GM21825 (cell line): ENCODE results near the gene PKN2.
"Not testable (repeated sequence)": the region's sequence is repeated elsewhere in the genome, so short reads cannot be mapped to it uniquely, and the experiment has no call there.

Experiments
- ATAC-seq: cut with Tn5 transposase; IDR thresholded peaks from one replicate; pipeline ENCODE4 v1.9.1; 2021; ENCODE audit warnings: mild to moderate bottlenecking, moderate library complexity; ENCODE audit not compliant: unreplicated experiment

The PKN2 gene

GRCh38 chr1:88784551-88784950 is 100.5 kb downstream of the PKN2 start:
- ATAC-seq: no peak

- ATAC-seq: no peak
These were observed 103.2 kb downstream of the PKN2 start for GRCh38 chr1:88787023-88787903.

- ATAC-seq: no peak
These were observed 107.1 kb downstream of the PKN2 start for GRCh38 chr1:88791192-88791591.

- no peak for ATAC-seq
These were observed 115.4 kb downstream of the PKN2 start for GRCh38 chr1:88799491-88799890.

- no peak for ATAC-seq
These were observed 116.4 kb downstream of the PKN2 start for GRCh38 chr1:88800382-88801051.

GRCh38 chr1:88801575-88802208 is 117.6 kb downstream of the PKN2 start:
- no peak for ATAC-seq

GRCh38 chr1:88802404-88802803 is 118.3 kb downstream of the PKN2 start:
- ATAC-seq: no peak

- ATAC-seq: no peak
These were observed 118.9 kb downstream of the PKN2 start for GRCh38 chr1:88802950-88803349.

- ATAC-seq: no peak
These were observed 119.4 kb downstream of the PKN2 start for GRCh38 chr1:88803444-88803843.

- no peak for ATAC-seq
These were observed 128.3 kb downstream of the PKN2 start for GRCh38 chr1:88812366-88812765.

- ATAC-seq: no peak
These were observed 129.4 kb downstream of the PKN2 start for GRCh38 chr1:88813471-88813870.

- not testable (repeated sequence) for ATAC-seq
These were observed 135.6 kb downstream of the PKN2 start for GRCh38 chr1:88819642-88820041.

- ATAC-seq: no peak
These were observed 141.6 kb downstream of the PKN2 start for GRCh38 chr1:88825721-88826120.

GRCh38 chr1:88847643-88848042 is 163.6 kb downstream of the PKN2 start:
- ATAC-seq: no peak

GRCh38 chr1:88851303-88852063 is 167.4 kb downstream of the PKN2 start:
- no peak for ATAC-seq

GRCh38 chr1:88867743-88868521 is 183.9 kb downstream of the PKN2 start:
- no peak for ATAC-seq

- not testable (repeated sequence) for ATAC-seq
These were observed 185.6 kb downstream of the PKN2 start for GRCh38 chr1:88869644-88870043.

GRCh38 chr1:88873737-88874349 is 189.8 kb downstream of the PKN2 start:
- no peak for ATAC-seq

GRCh38 chr1:88875595-88875994 is 191.5 kb downstream of the PKN2 start:
- ATAC-seq: no peak
